ENCODE measurements around the gene BMP2K.

DNA sequence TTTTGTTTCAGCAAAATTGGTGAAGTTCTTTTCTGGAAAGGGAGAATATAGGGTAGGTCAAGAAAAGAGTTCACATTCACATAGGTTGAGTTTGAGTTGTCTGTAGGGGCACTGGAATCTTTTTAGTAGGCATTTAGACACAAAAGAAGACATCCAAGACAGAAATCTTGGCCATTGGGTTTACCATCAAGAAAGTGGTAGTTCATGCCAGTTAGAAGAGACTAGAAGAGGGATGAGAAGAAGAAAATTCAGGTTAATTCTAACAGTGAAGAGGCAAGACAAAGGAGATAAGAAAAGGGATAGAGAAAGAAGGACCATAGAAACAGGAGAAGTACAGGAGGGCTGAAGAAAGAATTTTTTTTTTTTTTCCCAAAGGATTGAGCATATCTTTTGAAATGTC is 123.2 kb downstream of the BMP2K start:
- no peak for TF ChIP-seq POLR2A (IDR thresholded peaks at IDR 0.05; ENCODE audit: low read depth, low read length)
- no peak for TF ChIP-seq POLR2AphosphoS5 (IDR thresholded peaks at IDR 0.05; ENCODE audit: low read depth, low read length)
- no peak for TF ChIP-seq PAX5 (IDR thresholded peaks at IDR 0.05; ENCODE audit: insufficient read depth, low read length, severe bottlenecking)
- TF ChIP-seq TAF1 (IDR thresholded peaks at IDR 0.05; ENCODE audit: low read depth, low read length): no peak
